ENCODE data around the gene KLHDC4. TPM values are rescaled to one million over a fixed set of nuclear protein-coding genes. Genes with fewer than 3 reads are reported as not detected.

KLHDC4 gene
- polyA plus RNA-seq, 2 of the 4 experiments (the other 2 are of a cell fraction): 25.9 to 37.2 TPM

DNA sequence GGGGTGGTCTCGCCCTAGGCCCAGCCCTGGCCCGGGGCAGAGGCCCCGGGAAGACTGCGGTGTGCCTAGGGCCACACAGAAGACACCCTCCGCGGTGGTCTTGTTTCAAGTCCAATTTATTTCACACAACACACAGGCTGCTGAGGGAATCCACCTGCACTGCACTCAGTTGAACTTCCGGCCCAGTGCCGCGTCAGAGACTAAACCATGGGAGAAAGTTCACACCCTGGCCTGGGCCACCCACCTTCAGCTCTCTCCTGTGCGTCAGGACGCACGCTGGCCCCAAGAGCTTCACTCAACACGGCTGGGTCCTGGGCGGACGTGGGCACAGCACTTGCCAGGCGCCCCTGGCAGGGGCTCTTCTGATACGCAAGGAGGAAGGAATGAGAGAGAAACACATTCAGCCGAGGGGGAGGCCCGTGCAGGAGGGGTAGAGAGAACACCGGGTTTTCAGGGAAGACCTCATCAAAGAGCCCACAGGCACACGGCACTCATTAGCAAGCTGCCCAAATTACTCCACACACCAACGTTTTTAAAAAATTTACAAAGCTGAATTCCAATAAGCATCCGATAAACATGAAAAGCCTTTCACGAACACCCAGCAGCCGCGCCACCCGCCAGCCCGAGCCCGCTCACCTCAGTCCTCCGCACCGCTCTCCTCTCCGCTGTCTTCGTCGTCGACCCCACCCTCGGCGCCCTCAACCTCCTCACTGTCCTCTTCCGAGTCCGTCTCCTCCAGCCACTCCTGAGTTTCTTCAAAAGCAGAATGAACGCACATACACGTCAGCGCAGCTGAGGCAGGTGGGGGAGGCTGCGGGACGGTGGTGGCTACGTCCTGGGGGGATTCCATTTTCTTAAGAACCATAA, 57.8 kb downstream of the KLHDC4 start:
- no peak for FAIRE-seq
- CTCF ChIA-PET: interaction anchor here (1.7 kb wide), 1 partner anchor 12 kb away, joined by 4 read pairs; no protein-coding TSS in a partner anchor
- H3K9me3 ChIP-seq: no peaks in the 10 kb centered on the region

DNA sequence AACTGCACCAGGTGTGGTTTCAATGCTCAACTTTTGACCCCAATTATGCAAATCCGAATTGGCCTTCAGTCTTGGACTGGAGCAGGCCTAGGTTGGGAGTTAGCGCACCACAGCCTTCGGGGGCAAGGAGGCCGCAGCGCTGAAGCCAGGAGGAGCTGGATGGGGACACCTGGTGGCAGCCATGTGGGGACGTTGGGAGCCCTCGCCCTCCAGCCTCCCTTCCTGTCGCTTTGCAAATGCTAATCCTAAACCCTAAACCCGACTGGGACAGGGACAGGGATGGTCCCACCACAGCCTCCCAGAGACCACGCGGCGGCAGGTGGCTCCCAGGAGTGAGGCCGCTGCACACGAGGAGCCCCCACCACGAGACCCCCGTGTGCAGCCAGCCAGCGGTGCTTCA, 58.7 kb downstream of the KLHDC4 start:
- no peak for TF ChIP-seq HEYL (CRISPR knock-in tag; IDR thresholded peaks at IDR 0.05)
- TF ChIP-seq HOXB5 (CRISPR knock-in tag; IDR thresholded peaks at IDR 0.05): no peak
- no peak for TF ChIP-seq RCOR1 (IDR thresholded peaks at IDR 0.05; ENCODE audit: low read depth, low read length)
- TF ChIP-seq, protein P1, sequence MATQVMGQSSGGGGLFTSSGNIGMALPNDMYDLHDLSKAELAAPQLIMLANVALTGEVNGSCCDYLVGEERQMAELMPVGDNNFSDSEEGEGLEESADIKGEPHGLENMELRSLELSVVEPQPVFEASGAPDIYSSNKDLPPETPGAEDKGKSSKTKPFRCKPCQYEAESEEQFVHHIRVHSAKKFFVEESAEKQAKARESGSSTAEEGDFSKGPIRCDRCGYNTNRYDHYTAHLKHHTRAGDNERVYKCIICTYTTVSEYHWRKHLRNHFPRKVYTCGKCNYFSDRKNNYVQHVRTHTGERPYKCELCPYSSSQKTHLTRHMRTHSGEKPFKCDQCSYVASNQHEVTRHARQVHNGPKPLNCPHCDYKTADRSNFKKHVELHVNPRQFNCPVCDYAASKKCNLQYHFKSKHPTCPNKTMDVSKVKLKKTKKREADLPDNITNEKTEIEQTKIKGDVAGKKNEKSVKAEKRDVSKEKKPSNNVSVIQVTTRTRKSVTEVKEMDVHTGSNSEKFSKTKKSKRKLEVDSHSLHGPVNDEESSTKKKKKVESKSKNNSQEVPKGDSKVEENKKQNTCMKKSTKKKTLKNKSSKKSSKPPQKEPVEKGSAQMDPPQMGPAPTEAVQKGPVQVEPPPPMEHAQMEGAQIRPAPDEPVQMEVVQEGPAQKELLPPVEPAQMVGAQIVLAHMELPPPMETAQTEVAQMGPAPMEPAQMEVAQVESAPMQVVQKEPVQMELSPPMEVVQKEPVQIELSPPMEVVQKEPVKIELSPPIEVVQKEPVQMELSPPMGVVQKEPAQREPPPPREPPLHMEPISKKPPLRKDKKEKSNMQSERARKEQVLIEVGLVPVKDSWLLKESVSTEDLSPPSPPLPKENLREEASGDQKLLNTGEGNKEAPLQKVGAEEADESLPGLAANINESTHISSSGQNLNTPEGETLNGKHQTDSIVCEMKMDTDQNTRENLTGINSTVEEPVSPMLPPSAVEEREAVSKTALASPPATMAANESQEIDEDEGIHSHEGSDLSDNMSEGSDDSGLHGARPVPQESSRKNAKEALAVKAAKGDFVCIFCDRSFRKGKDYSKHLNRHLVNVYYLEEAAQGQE (IDR thresholded peaks at IDR 0.05): no peak
- TF ChIP-seq GATA3 (IDR thresholded peaks at IDR 0.05; ENCODE audit: borderline replicate concordance): no peak
- TF ChIP-seq, protein P2, sequence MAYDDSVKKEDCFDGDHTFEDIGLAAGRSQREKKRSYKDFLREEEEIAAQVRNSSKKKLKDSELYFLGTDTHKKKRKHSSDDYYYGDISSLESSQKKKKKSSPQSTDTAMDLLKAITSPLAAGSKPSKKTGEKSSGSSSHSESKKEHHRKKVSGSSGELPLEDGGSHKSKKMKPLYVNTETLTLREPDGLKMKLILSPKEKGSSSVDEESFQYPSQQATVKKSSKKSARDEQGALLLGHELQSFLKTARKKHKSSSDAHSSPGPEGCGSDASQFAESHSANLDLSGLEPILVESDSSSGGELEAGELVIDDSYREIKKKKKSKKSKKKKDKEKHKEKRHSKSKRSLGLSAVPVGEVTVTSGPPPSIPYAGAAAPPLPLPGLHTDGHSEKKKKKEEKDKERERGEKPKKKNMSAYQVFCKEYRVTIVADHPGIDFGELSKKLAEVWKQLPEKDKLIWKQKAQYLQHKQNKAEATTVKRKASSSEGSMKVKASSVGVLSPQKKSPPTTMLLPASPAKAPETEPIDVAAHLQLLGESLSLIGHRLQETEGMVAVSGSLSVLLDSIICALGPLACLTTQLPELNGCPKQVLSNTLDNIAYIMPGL (CRISPR knock-in tag; IDR thresholded peaks at IDR 0.05; ENCODE audit: borderline replicate concordance): no peak
- no peak for TF ChIP-seq RNF2 (IDR thresholded peaks at IDR 0.05; ENCODE audit: borderline replicate concordance, low read depth)
- WGBS (ENCODE audit: missing lambda C conversion rate): 86% methylated on average over 14 of the region's 17 CpGs
- no peak for DNase-seq (ENCODE audit: low read depth in 1 of 2, low spot score in 1 of 2)
- Histone ChIP-seq H3K4me2 (no peak overlapping the region), H3K4me3 (no peak overlapping the region), H3K4me1 (no peaks in the 10 kb centered on the region), H3K27ac (no peak overlapping the region), H3K9me3 (no peaks in the 10 kb centered on the region)
- ChIA-PET CTCF (interaction anchor here (1.0 kb wide), 1 partner anchor 47 kb away, joined by 4 read pairs; no protein-coding TSS in a partner anchor), POLR2A (no interaction called here)
- no peak; a peak in 1 of 6 replicates for ATAC-seq
- FAIRE-seq: no peak

More for the DNA sequence above, 57.8 kb downstream of the KLHDC4 start:
- Histone ChIP-seq H3K27ac (no peak overlapping the region), H3K4me2 (no peak overlapping the region), H3K4me3 (no peak overlapping the region), H3K4me1 (no peaks in the 10 kb centered on the region)
- ATAC-seq (no peak), DNase-seq (ENCODE audit: low read depth in 1 of 2, low spot score in 1 of 2) (no peak)
- TF ChIP-seq JUN (IDR thresholded peaks at IDR 0.05) (no peak), EHF (CRISPR knock-in tag; IDR thresholded peaks at IDR 0.05) (no peak), ZSCAN20 (CRISPR knock-in tag; IDR thresholded peaks at IDR 0.05) (no peak), CHD4 (IDR thresholded peaks at IDR 0.05; ENCODE audit: borderline replicate concordance) (no peak), NFE2L2 (conservative IDR thresholded peaks at IDR 0.05; ENCODE audit: low read length) (no peak)
- POLR2A ChIA-PET: no interaction called here
- WGBS (ENCODE audit: missing lambda C conversion rate): 93% methylated on average over 45 of the region's 45 CpGs

DNA sequence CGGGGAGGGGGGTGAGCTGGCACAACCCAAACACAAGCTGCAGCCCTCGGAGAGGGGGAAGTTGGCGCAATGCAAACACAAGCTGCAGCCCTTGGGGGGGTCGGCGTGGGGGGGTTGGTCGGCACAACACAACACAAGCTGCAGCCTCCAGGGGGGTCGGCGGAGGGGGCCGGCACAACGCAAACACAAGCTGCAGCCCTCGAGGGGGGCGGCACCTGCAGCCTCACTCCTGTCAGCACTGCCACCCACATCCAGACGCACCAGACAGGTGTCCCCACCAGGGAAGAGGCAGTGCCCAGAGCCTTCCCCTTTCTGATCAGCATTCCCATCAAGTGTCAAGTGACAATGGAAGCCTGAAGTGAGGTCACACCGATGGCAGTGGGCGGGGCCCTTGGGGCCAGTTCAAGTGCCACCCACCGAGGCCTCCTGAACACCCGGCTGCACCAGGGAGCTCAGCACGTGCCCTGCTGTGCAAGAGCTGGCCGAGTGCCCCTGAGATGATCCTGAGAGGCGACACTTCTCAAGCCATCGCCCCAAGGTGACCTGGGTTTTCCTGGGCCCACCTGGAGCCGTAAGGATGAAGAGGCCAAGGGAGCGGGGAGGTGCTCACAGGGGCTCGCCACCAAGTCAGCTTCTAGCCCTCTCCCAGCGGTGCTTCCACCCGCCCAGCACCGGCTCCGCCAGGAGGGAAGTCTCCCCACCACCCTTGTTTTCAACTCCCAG, 59.3 kb downstream of the KLHDC4 start:
- Histone ChIP-seq H3K9me3 (no peaks in the 10 kb centered on the region), H3K27ac (no peak overlapping the region), H3K4me1 (no peaks in the 10 kb centered on the region), H3K4me2 (no peak overlapping the region), H3K4me3 (no peak overlapping the region)
- ATAC-seq: no peak
- POLR2A ChIA-PET: no interaction called here
- DNase-seq (ENCODE audit: low read depth in 1 of 2, low spot score in 1 of 2): no peak
- FAIRE-seq: no peak
- 88% methylated on average over 21 of the region's 28 CpGs for WGBS (ENCODE audit: missing lambda C conversion rate)
- CTCF ChIA-PET: interaction anchor here (1.0 to 1.2 kb wide), 3 partner anchors 25 to 290 kb away, joined by 3 to 5 read pairs (median 4); no protein-coding TSS in a partner anchor
- TF ChIP-seq GATA3 (IDR thresholded peaks at IDR 0.05; ENCODE audit: borderline replicate concordance): no peak
- no peak for TF ChIP-seq RAD21 (conservative IDR thresholded peaks at IDR 0.05 in 1 of 2, IDR thresholded peaks at IDR 0.05 in 1 of 2)
- TF ChIP-seq, protein P3, sequence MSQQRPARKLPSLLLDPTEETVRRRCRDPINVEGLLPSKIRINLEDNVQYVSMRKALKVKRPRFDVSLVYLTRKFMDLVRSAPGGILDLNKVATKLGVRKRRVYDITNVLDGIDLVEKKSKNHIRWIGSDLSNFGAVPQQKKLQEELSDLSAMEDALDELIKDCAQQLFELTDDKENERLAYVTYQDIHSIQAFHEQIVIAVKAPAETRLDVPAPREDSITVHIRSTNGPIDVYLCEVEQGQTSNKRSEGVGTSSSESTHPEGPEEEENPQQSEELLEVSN (IDR thresholded peaks at IDR 0.05; ENCODE audit: borderline replicate concordance, low read depth): no peak
- no peak for TF ChIP-seq RARB (CRISPR knock-in tag; IDR thresholded peaks at IDR 0.05)
- TF ChIP-seq, protein P4, sequence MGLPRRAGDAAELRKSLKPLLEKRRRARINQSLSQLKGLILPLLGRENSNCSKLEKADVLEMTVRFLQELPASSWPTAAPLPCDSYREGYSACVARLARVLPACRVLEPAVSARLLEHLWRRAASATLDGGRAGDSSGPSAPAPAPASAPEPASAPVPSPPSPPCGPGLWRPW (IDR thresholded peaks at IDR 0.05): no peak
- TF ChIP-seq JUN (IDR thresholded peaks at IDR 0.05): no peak
- no peak for TF ChIP-seq ZC3H11A (IDR thresholded peaks at IDR 0.05)
- no peak for TF ChIP-seq TFCP2L1 (CRISPR knock-in tag; IDR thresholded peaks at IDR 0.05)
- TF ChIP-seq FOSL2 (IDR thresholded peaks at IDR 0.05): no peak
- TF ChIP-seq FOSL2 (CRISPR knock-in tag; IDR thresholded peaks at IDR 0.05): no peak
- TF ChIP-seq CHD4 (IDR thresholded peaks at IDR 0.05; ENCODE audit: borderline replicate concordance): no peak
- TF ChIP-seq KDM5A (IDR thresholded peaks at IDR 0.05): no peak
- TF ChIP-seq HOXA7 (CRISPR knock-in tag; IDR thresholded peaks at IDR 0.05): no peak
- TF ChIP-seq, protein P2 (CRISPR knock-in tag; IDR thresholded peaks at IDR 0.05; ENCODE audit: borderline replicate concordance): no peak
